Measurements from ENCODE around the gene PINLYP. TPM values are rescaled to one million over a fixed set of nuclear protein-coding genes. Genes with fewer than 3 reads are reported as not detected.
A peak's percentile ranks its signal among the peaks of the same experiment; 100 is the strongest.

PINLYP gene
- 1 to 10 TPM in 1 of 6 experiments, under 1 TPM in 4, not detected in 1; 0.58 to 1.5 (median 0.81) TPM for total RNA-seq
- long read RNA-seq, result 0 reads

DNA sequence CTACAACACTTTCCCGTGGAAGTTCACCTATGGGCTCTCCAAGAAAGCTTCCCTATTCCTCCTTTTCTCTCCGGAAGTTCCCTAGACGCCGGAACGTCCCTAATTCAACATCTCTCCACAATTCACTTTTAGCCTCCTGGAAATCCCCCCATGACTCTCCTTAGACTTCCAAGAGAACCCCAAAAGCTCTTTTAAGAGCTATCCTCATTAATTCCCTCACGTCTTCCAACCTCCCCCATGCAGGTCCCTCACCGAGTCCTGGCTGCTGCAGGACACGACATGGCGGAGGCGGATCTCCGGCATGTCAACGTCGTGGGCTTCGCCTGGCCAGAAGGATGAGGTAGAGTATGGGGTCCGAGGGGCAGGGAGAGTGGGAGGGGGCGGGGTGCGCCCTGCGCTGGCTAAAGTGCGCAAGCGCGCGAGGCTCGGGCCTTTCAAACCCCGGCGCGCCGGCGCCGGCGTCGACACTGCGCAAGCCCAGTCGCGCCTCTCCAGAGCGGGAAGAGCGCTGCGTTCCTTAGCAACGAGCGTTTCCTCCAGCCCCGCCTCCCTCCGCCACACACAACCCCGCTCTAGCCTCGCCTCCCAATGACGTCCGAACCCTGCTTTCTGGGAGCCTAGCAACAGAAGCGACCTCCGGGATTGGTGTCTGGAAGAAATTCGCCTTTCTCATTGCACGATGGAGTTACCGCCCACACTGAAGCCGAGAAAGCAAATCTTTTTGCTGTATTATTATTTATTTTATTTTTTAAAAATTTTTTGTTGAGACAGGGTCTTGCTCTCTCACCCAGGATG, at the start of gene PINLYP, which contains the start of gene XRCC1:
Gene PINLYP, plus strand, starts transcription at position 646 of the 795 bp plus-strand sequence. CDS start 1,391 bp downstream, outside the sequence.
Gene XRCC1, minus strand, starts transcription at position 372 of the 795 bp plus-strand sequence. Its CDS starts 69 bp downstream, at position 303.
- peak; percentile 98 to 99 (median 98) for DNase-seq
- peak within 1 kb of the TSS; percentile 37 to 66 (median 60) for H3K27ac ChIP-seq
- ATAC-seq, result peak; percentile 99 to 100 (median 99)

GRCh38 chr19:43525836-43526771, 49.5 kb upstream of the PINLYP start:
- Histone ChIP-seq H3K9me3 (no peaks in the 10 kb centered on the region), H3K27ac (peak overlapping the region; percentile 48 to 80 (median 78)), H3K27me3 (no peaks in the 10 kb centered on the region), H3K4me3 (peak overlapping the region; percentile 55 to 90 (median 89)), H3K36me3 (no peaks in the 10 kb centered on the region), H3K4me1 (peaks cover 0 to 28% (median 8%) of the 10 kb centered on the region in 4 donors)
- WGBS (ENCODE audit: insufficient coverage, low coverage, low lambda C conversion rate, missing lambda C conversion rate), result 0% methylated on average over 11 of the region's 26 CpGs
- TF ChIP-seq, protein P1, sequence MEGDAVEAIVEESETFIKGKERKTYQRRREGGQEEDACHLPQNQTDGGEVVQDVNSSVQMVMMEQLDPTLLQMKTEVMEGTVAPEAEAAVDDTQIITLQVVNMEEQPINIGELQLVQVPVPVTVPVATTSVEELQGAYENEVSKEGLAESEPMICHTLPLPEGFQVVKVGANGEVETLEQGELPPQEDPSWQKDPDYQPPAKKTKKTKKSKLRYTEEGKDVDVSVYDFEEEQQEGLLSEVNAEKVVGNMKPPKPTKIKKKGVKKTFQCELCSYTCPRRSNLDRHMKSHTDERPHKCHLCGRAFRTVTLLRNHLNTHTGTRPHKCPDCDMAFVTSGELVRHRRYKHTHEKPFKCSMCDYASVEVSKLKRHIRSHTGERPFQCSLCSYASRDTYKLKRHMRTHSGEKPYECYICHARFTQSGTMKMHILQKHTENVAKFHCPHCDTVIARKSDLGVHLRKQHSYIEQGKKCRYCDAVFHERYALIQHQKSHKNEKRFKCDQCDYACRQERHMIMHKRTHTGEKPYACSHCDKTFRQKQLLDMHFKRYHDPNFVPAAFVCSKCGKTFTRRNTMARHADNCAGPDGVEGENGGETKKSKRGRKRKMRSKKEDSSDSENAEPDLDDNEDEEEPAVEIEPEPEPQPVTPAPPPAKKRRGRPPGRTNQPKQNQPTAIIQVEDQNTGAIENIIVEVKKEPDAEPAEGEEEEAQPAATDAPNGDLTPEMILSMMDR (IDR thresholded peaks at IDR 0.05), result no peak
- peak; percentile 4 for TF ChIP-seq POLR2A (IDR thresholded peaks at IDR 0.05)
- ATAC-seq (peak; percentile 33 to 44 (median 44)), DNase-seq (peak in 2 of 3 donors; percentile 51 to 53)
- intact Hi-C loops (cut with DNase I), result no loop called here

More for the DNA sequence above, at the start of gene PINLYP, which contains the start of gene XRCC1:
- under 1% methylated on average over 43 of the region's 51 CpGs for WGBS (ENCODE audit: insufficient coverage, low coverage, low lambda C conversion rate, missing lambda C conversion rate)
- intact Hi-C loops (cut with DNase I), result no loop called here
- Histone ChIP-seq H3K9me3 (no peaks in the 10 kb centered on the region), H3K27me3 (no peaks in the 10 kb centered on the region), H3K4me1 (peaks cover 0 to 7% (median 2%) of the 10 kb centered on the region in 4 donors), H3K4me3 (peak within 1 kb of the TSS; percentile 66 to 77 (median 69)), H3K36me3 (no peaks in the 10 kb centered on the region)
- peak; percentile 37 for TF ChIP-seq POLR2A (IDR thresholded peaks at IDR 0.05)
- TF ChIP-seq, protein P1 (IDR thresholded peaks at IDR 0.05), result no peak

- TF ChIP-seq, protein P1 (IDR thresholded peaks at IDR 0.05), result no peak
- peak; percentile 93 for TF ChIP-seq POLR2A (IDR thresholded peaks at IDR 0.05)
- Histone ChIP-seq H3K27ac (peak within 1 kb of the TSS; percentile 48 to 80 (median 78)), H3K36me3 (no peaks in the 10 kb centered on the region), H3K4me1 (peaks cover 0 to 28% (median 8%) of the 10 kb centered on the region in 4 donors), H3K27me3 (no peaks in the 10 kb centered on the region), H3K9me3 (no peaks in the 10 kb centered on the region), H3K4me3 (peak within 1 kb of the TSS; percentile 55 to 90 (median 89))
- DNase-seq (peak; percentile 92 to 93 (median 92)), ATAC-seq (peak; percentile 89 to 95 (median 92))
- intact Hi-C loops (cut with DNase I), result no loop called here
- 6% methylated on average over 34 of the region's 54 CpGs for WGBS (ENCODE audit: insufficient coverage, low coverage, low lambda C conversion rate, missing lambda C conversion rate)
Measured at GRCh38 chr19:43526884-43527859, 48.4 kb upstream of the PINLYP start, which contains the start of gene ETHE1. Gene ETHE1 (minus strand): TSS chr19:43527201. CDS start chr19:43527177, 24 bp downstream.

Data from right lobe of liver (tissue), 6 donors.